Nephron (organoid): ENCODE data around the gene SLC37A3.
"Not testable (repeated sequence)": the region's sequence is repeated elsewhere in the genome, so short reads cannot be mapped to it uniquely, and the experiment has no call there.

Source experiments
- H3K27ac Mint-ChIP-seq, 3 experiments: 2 replicates each; pipeline ENCODE4 v1.8.0; 2020; ENCODE audit warnings: mixed read lengths in 3 of 3, mild to moderate bottlenecking in 2 of 3, moderate library complexity in 1 of 3
- H3K27me3 Mint-ChIP-seq: 2 replicates; pipeline ENCODE4 v1.8.0; 2021; ENCODE audit warnings: low read depth, mild to moderate bottlenecking, moderate library complexity, mixed read lengths
- H3K36me3 Mint-ChIP-seq: 2 replicates; pipeline ENCODE4 v1.8.0; 2020; ENCODE audit warnings: low read depth, mixed read lengths
- H3K4me1 Mint-ChIP-seq: 2 replicates; pipeline ENCODE4 v1.8.0; 2020; ENCODE audit warnings: mixed read lengths
- H3K4me3 Mint-ChIP-seq, 3 experiments: 2 replicates each; pipeline ENCODE4 v1.8.0; 2020; ENCODE audit warnings: mild to moderate bottlenecking in 3 of 3, mixed read lengths in 3 of 3, moderate library complexity in 2 of 3
- H3K9me3 Mint-ChIP-seq: 2 replicates; pipeline ENCODE4 v1.8.0; 2020; ENCODE audit warnings: mixed read lengths
- TF ChIP-seq, protein P1 (sequence below), 3 experiments: fragments of 200-600 bp; sonication (generic); IDR thresholded peaks; one replicate each; pipeline ENCODE4 v1.5.0; 2021; ENCODE audit warnings: antibody characterized with exemption in 3 of 3; ENCODE audit not compliant: unreplicated experiment in 3 of 3

The SLC37A3 gene

DNA sequence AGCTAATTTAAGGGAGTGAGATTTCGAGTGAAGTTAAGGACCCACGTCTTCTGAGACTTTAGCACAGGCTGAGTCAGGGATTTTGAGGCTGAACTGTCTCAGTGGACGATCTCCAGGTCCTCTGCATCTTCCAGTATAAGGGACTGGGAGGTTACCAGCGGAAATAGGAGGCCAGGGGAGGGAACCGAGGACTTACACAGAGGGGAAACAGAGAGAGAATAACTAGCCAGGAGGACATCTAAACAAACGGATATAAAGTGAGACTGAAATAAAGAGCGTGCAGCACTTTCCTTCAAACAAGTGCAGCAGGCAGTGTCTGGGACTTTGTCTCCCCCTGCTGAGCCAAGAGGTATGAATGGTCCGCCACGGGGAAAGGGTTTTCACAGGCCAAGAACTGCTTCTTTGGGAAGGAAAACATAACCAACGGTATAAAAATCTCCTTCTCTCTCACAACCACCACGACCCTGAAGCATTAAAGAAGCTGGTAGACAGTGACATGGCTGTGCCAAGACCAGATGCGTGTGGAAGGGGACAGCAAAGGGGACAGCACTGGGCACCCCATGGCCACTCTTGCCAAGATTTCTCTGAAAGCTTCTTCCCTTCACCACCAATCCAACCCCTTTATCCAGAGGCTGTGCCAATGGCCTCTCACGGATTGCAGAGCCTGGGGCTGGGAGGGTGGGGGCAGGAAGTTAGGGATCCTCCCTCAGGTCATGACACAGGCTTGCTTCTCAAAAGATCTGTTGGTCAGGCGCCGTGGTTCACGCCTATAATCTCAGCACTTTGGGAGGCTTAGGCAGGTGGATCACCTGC lies 72.0 kb downstream of the SLC37A3 start:
- Mint-ChIP-seq H3K36me3 (peaks cover 3% of the 10 kb centered on the region), H3K9me3 (no peaks in the 10 kb centered on the region), H3K27ac (peak overlapping the region in 1 of 3 experiments; percentile 37), H3K4me3 (no peak overlapping the region), H3K4me1 (peaks cover 4% of the 10 kb centered on the region), H3K27me3 (no peaks in the 10 kb centered on the region)
- TF ChIP-seq, protein P1, sequence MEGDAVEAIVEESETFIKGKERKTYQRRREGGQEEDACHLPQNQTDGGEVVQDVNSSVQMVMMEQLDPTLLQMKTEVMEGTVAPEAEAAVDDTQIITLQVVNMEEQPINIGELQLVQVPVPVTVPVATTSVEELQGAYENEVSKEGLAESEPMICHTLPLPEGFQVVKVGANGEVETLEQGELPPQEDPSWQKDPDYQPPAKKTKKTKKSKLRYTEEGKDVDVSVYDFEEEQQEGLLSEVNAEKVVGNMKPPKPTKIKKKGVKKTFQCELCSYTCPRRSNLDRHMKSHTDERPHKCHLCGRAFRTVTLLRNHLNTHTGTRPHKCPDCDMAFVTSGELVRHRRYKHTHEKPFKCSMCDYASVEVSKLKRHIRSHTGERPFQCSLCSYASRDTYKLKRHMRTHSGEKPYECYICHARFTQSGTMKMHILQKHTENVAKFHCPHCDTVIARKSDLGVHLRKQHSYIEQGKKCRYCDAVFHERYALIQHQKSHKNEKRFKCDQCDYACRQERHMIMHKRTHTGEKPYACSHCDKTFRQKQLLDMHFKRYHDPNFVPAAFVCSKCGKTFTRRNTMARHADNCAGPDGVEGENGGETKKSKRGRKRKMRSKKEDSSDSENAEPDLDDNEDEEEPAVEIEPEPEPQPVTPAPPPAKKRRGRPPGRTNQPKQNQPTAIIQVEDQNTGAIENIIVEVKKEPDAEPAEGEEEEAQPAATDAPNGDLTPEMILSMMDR (IDR thresholded peaks at IDR 0.05; ENCODE audit: unreplicated experiment in 3 of 3): peak; percentile 70 to 77 (median 73)

DNA sequence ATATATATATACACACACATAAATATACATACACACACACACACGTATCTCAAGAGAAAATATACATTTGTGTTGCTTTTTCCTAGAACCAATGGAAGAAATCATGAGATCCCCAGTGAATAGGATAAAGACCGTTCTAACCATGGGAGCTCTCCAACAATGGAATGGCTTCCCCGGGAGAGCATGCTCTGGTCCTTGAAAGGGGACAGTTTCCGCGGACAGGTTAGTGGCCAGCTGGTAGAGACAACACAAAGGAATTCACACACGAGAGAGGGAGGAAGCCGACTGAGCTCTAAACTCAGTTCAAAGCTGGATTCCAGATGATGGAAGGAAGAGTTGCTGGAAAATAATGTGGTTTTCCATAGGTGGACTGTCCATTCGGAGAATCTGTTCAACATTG lies 72.7 kb downstream of the SLC37A3 start:
- TF ChIP-seq, protein P1 (IDR thresholded peaks at IDR 0.05; ENCODE audit: unreplicated experiment in 3 of 3): no peak
- Mint-ChIP-seq H3K36me3 (no peaks in the 10 kb centered on the region), H3K27ac (no peak overlapping the region), H3K27me3 (no peaks in the 10 kb centered on the region), H3K4me1 (no peaks in the 10 kb centered on the region), H3K4me3 (no peak overlapping the region), H3K9me3 (no peaks in the 10 kb centered on the region)

DNA sequence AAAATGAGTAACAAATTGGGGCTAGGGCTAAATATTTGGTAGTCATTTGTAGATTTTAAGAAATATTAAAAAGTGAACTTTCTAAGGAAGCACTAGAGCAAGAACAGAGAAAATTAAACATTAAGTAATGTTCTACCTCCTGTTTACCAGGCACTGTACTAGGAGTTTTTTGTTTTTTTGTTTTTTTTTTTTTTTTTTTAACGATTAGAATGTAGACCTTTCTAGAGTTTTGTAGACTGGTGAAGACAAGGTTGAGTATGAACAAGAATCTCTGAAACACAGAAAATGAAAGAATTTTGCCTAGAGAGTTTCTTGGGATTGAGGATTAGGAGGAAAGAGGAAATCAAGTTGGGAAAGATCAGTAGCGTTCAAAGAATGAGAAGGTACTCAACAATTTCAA lies 73.6 kb downstream of the SLC37A3 start:
- Mint-ChIP-seq H3K4me1 (no peaks in the 10 kb centered on the region), H3K36me3 (no peaks in the 10 kb centered on the region), H3K27ac (no peak overlapping the region), H3K27me3 (no peaks in the 10 kb centered on the region), H3K4me3 (no peak overlapping the region), H3K9me3 (no peaks in the 10 kb centered on the region)
- TF ChIP-seq, protein P1 (IDR thresholded peaks at IDR 0.05; ENCODE audit: unreplicated experiment in 3 of 3): no peak

DNA sequence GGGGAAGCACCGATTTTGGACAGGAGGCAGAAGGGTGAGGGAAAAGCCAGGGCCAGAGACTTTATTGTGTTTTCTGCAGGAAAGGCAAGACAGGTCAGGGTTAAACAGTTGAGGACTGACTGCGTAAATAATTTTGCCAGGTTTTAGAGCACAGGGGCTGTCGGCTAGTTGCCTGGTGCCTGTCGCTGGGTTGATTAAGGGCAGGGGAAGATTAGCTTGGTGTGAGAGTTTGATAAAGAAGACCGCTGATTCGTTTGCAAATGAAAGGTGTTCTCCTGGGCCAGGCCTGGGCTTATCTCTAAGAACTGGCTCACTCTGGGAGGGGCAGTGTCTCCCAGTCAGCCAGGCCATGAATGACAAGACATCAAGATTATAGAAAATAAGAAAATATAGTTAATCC lies 75.6 kb downstream of the SLC37A3 start:
- TF ChIP-seq, protein P1 (IDR thresholded peaks at IDR 0.05; ENCODE audit: unreplicated experiment in 3 of 3): no peak
- Mint-ChIP-seq H3K4me1 (no peaks in the 10 kb centered on the region), H3K27ac (no peak overlapping the region), H3K36me3 (peaks cover 8% of the 10 kb centered on the region), H3K9me3 (peaks cover 9% of the 10 kb centered on the region), H3K4me3 (no peak overlapping the region), H3K27me3 (no peaks in the 10 kb centered on the region)

DNA sequence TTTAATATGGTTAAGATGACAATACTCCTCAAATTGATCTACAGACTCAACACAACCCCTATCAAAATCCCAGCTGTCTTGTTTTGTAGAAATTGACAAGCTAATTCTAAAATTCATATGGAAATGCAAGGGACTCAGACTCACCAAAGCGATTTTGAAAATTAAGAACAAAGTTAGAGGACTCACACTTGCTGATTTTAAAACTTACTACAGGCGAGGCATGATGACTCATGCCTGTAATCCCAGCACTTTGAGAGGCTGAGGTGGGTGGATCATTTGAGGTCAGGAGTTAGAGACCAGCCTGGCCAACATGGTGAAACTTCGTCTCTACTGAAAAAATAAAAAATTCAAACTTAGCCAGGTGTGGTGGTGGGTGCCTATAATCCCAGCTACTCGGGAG lies 78.3 kb downstream of the SLC37A3 start:
- not testable (repeated sequence) for H3K4me3 Mint-ChIP-seq, H3K27ac Mint-ChIP-seq, H3K9me3 Mint-ChIP-seq, H3K27me3 Mint-ChIP-seq
- H3K36me3 Mint-ChIP-seq: peaks cover 16% of the 10 kb centered on the region
- H3K4me1 Mint-ChIP-seq: peaks cover 14% of the 10 kb centered on the region

DNA sequence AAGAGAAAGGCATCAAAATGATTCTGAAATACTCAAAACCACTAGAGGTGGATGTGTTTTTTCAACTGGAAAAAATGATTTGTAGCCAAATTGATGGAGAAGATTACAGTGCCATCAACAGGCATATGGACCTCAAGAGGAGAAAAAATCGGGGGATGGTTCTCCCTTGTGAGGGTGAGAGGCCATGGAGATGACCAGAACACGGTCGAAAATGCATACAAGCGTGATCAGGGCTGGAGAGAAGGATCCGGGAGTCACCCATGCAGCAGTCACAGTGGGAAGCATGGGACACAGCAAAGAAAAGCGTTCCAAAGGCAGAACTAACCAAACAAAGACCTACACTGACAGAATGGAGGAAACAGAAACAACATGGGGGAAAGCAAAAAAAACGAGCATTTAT lies 80.3 kb downstream of the SLC37A3 start:
- TF ChIP-seq, protein P1 (IDR thresholded peaks at IDR 0.05; ENCODE audit: unreplicated experiment in 3 of 3): no peak
- no peak overlapping the region for H3K4me3 Mint-ChIP-seq
- no peak overlapping the region for H3K27ac Mint-ChIP-seq
- no peaks in the 10 kb centered on the region for H3K27me3 Mint-ChIP-seq
- peaks cover 17% of the 10 kb centered on the region for H3K36me3 Mint-ChIP-seq
- peaks cover 15% of the 10 kb centered on the region for H3K9me3 Mint-ChIP-seq
- H3K4me1 Mint-ChIP-seq: peaks cover 16% of the 10 kb centered on the region
